HK-2 (cell line): ENCODE results near the gene SLC25A22.

Experiments used
- DNase-seq: peaks from one replicate; pipeline ENCODE4 v3.0.0-alpha.2; 2018; ENCODE audit not compliant: unreplicated experiment

Gene SLC25A22

GRCh38 chr11:773425-773824 lies 24.7 kb downstream of the SLC25A22 start:
- no peak for DNase-seq

GRCh38 chr11:772429-773390 lies 25.4 kb downstream of the SLC25A22 start:
- DNase-seq = no peak

GRCh38 chr11:771617-772204 lies 26.4 kb downstream of the SLC25A22 start:
- DNase-seq = no peak

- no peak for DNase-seq
These were observed 27.2 kb downstream of the SLC25A22 start for GRCh38 chr11:770642-771616.

GRCh38 chr11:769887-770641 lies 28.0 kb downstream of the SLC25A22 start:
- no peak for DNase-seq

- no peak for DNase-seq
These were observed 30.8 kb downstream of the SLC25A22 start for GRCh38 chr11:767238-767637.

- no peak for DNase-seq
These were observed 31.2 kb downstream of the SLC25A22 start for GRCh38 chr11:766936-767210.

- no peak for DNase-seq
These were observed 31.8 kb downstream of the SLC25A22 start for GRCh38 chr11:766106-766935.

GRCh38 chr11:765802-766091 lies 32.3 kb downstream of the SLC25A22 start:
- no peak for DNase-seq

- DNase-seq = peak; percentile 55
These were observed 32.9 kb downstream of the SLC25A22 start for GRCh38 chr11:765025-765801.

GRCh38 chr11:764322-765024 lies 33.6 kb downstream of the SLC25A22 start:
- DNase-seq = no peak

- no peak for DNase-seq
These were observed 34.3 kb downstream of the SLC25A22 start for GRCh38 chr11:763549-764321.

- DNase-seq = no peak
These were observed 35.0 kb downstream of the SLC25A22 start for GRCh38 chr11:763073-763463.

- peak; percentile 75 for DNase-seq
These were observed 35.5 kb downstream of the SLC25A22 start for GRCh38 chr11:762421-763072.

- DNase-seq = no peak
These were observed 36.5 kb downstream of the SLC25A22 start for GRCh38 chr11:761526-762108.

- DNase-seq = no peak
These were observed 37.8 kb downstream of the SLC25A22 start for GRCh38 chr11:760236-760635.

- no peak for DNase-seq
These were observed 48.4 kb downstream of the SLC25A22 start for GRCh38 chr11:749731-750130.

- DNase-seq = no peak
These were observed 50.1 kb downstream of the SLC25A22 start for GRCh38 chr11:748007-748359.
